HG03066 (cell line): Measurements from ENCODE around the gene ROR2.

Experiments
- ATAC-seq: cut with Tn5 transposase; IDR thresholded peaks from one replicate; pipeline ENCODE4 v1.9.1; 2021; ENCODE audit warnings: low read depth; ENCODE audit not compliant: unreplicated experiment

Gene ROR2

GRCh38 chr9:91783876-91784672, 166.0 kb downstream of the ROR2 start:
- ATAC-seq, result no peak

- ATAC-seq, result no peak
These were observed 166.6 kb downstream of the ROR2 start for GRCh38 chr9:91783411-91783810.

- no peak for ATAC-seq
These were observed 167.3 kb downstream of the ROR2 start for GRCh38 chr9:91782708-91783214.

- no peak for ATAC-seq
These were observed 168.1 kb downstream of the ROR2 start for GRCh38 chr9:91781906-91782305.

- no peak for ATAC-seq
These were observed 168.9 kb downstream of the ROR2 start for GRCh38 chr9:91781116-91781515.

GRCh38 chr9:91778031-91778430, 172.0 kb downstream of the ROR2 start:
- no peak for ATAC-seq

- no peak for ATAC-seq
These were observed 172.7 kb downstream of the ROR2 start for GRCh38 chr9:91777292-91777830.

GRCh38 chr9:91776409-91777291, 173.4 kb downstream of the ROR2 start:
- no peak for ATAC-seq

- ATAC-seq, result no peak
These were observed 174.4 kb downstream of the ROR2 start for GRCh38 chr9:91775708-91776028.

GRCh38 chr9:91775011-91775707, 174.9 kb downstream of the ROR2 start:
- peak; percentile 63 for ATAC-seq

- ATAC-seq, result no peak
These were observed 176.9 kb downstream of the ROR2 start for GRCh38 chr9:91773156-91773555.

GRCh38 chr9:91771864-91772263, 178.2 kb downstream of the ROR2 start:
- no peak for ATAC-seq

- ATAC-seq, result no peak
These were observed 179.0 kb downstream of the ROR2 start for GRCh38 chr9:91771027-91771426.

GRCh38 chr9:91770229-91770628, 179.8 kb downstream of the ROR2 start:
- ATAC-seq, result no peak

GRCh38 chr9:91768977-91769916, 180.8 kb downstream of the ROR2 start:
- no peak for ATAC-seq

GRCh38 chr9:91768507-91768906, 181.5 kb downstream of the ROR2 start:
- ATAC-seq, result no peak

- ATAC-seq, result no peak
These were observed 183.5 kb downstream of the ROR2 start for GRCh38 chr9:91766315-91767069.

GRCh38 chr9:91765296-91765695, 184.7 kb downstream of the ROR2 start:
- ATAC-seq, result no peak

GRCh38 chr9:91764661-91765060, 185.4 kb downstream of the ROR2 start:
- ATAC-seq, result no peak
